Measurements from ENCODE around the gene SEZ6L. TPM values are rescaled to one million over a fixed set of nuclear protein-coding genes. Genes with fewer than 3 reads are reported as not detected.
A peak's percentile ranks its signal among the peaks of the same experiment; 100 is the strongest.

SEZ6L gene
- total and polyA plus RNA-seq, 10 donors = 0.02 to 0.72 (median 0.30) TPM; not detected in 2

- peaks cover 0 to 51% (median 5%) of the 10 kb centered on the region in 7 donors for H3K27me3 ChIP-seq (replicated peaks in 1 of 7)
- intact Hi-C loops (cut with DNase I; ENCODE audit: low total_unique reads) = no loop called here
- H3K36me3 ChIP-seq = no peaks in the 10 kb centered on the region
- peaks cover 5 to 10% (median 9%) of the 10 kb centered on the region in 6 donors for H3K4me1 ChIP-seq
- WGBS, 5 donors = 72 to 89% (median 85%) methylated on average over 3 of the region's 3 CpGs
- TF ChIP-seq POLR2A (IDR thresholded peaks at IDR 0.05) (no peak), POLR2AphosphoS5 (IDR thresholded peaks at IDR 0.05) (no peak)
- TF ChIP-seq, protein P1, sequence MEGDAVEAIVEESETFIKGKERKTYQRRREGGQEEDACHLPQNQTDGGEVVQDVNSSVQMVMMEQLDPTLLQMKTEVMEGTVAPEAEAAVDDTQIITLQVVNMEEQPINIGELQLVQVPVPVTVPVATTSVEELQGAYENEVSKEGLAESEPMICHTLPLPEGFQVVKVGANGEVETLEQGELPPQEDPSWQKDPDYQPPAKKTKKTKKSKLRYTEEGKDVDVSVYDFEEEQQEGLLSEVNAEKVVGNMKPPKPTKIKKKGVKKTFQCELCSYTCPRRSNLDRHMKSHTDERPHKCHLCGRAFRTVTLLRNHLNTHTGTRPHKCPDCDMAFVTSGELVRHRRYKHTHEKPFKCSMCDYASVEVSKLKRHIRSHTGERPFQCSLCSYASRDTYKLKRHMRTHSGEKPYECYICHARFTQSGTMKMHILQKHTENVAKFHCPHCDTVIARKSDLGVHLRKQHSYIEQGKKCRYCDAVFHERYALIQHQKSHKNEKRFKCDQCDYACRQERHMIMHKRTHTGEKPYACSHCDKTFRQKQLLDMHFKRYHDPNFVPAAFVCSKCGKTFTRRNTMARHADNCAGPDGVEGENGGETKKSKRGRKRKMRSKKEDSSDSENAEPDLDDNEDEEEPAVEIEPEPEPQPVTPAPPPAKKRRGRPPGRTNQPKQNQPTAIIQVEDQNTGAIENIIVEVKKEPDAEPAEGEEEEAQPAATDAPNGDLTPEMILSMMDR (IDR thresholded peaks at IDR 0.05 in 8 of 11, conservative IDR thresholded peaks at IDR 0.05 in 3 of 11) = no peak
- H3K4me3 ChIP-seq = no peak overlapping the region
- no peak overlapping the region for H3K27ac ChIP-seq
- no peaks in the 10 kb centered on the region for H3K9me3 ChIP-seq
- DNase-seq = no peak
These were observed 193.2 kb downstream of the SEZ6L start for GRCh38 chr22:26362471-26362870.

GRCh38 chr22:26364066-26365015 lies 195.1 kb downstream of the SEZ6L start:
- intact Hi-C loops (cut with DNase I; ENCODE audit: low total_unique reads) = no loop called here
- peaks cover 0 to 45% (median 7%) of the 10 kb centered on the region in 7 donors for H3K27me3 ChIP-seq (replicated peaks in 1 of 7)
- 37 to 49% (median 45%) methylated on average over 12 of the region's 12 CpGs for WGBS, 5 donors
- no peaks in the 10 kb centered on the region for H3K36me3 ChIP-seq
- H3K4me3 ChIP-seq = no peak overlapping the region
- H3K9me3 ChIP-seq = no peaks in the 10 kb centered on the region
- H3K27ac ChIP-seq = no peak overlapping the region
- no peak for DNase-seq
- no peak for TF ChIP-seq POLR2A (IDR thresholded peaks at IDR 0.05)
- TF ChIP-seq, protein P1 (IDR thresholded peaks at IDR 0.05 in 8 of 11, conservative IDR thresholded peaks at IDR 0.05 in 3 of 11) = peak in 10 of 11 experiments; percentile 24 to 72 (median 56)
- no peak for TF ChIP-seq POLR2AphosphoS5 (IDR thresholded peaks at IDR 0.05)
- peaks cover 5 to 10% (median 9%) of the 10 kb centered on the region in 6 donors for H3K4me1 ChIP-seq

DNA sequence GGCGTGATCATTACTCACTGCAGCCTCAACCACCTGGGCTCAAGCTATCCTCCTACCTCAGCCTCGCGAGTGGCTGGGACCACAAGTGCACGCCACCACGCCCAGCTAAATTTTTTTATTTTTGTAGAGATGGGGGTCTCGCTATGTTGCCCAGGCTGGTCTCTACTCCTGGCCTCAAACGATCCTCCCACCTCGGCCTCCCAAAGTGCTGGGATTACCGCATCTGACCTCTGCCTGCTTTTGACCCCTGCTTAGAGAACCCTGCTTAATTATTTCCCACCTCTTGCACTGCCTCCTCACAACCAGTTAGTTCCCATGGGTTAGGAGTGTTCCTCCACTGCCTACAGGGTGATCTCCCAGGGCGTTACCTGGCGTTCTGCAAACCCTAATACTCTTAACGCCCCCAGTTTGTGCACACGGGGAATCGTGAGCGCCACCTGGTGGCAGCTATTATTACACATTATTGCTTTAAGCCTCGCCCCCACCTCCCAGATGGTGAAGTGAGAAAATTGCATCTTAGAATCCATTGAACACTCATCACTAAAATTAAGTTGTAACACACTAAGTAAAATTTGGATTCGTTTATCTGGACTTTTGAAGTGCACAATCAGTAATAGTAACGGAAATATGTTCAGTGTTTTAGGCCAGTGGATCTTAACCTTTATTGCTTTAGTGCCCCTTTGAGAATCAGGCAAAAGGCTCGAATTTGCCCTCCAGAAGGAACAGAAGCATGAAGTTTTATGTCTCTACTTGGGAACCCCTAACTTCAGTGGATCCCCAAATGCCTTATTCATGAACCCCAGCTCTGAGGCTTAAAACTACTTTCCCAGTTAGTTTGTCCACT lies 198.4 kb downstream of the SEZ6L start:
- Histone ChIP-seq H3K4me3 (no peak overlapping the region), H3K27me3 (replicated peaks in 1 of 7) (peaks cover 0 to 40% (median 8%) of the 10 kb centered on the region in 7 donors), H3K36me3 (no peaks in the 10 kb centered on the region), H3K9me3 (no peaks in the 10 kb centered on the region), H3K4me1 (no peaks in the 10 kb centered on the region), H3K27ac (no peak overlapping the region)
- TF ChIP-seq, protein P1 (IDR thresholded peaks at IDR 0.05 in 8 of 11, conservative IDR thresholded peaks at IDR 0.05 in 3 of 11) = peak; percentile 16 to 81 (median 66)
- TF ChIP-seq POLR2AphosphoS5 (IDR thresholded peaks at IDR 0.05) (no peak), POLR2A (IDR thresholded peaks at IDR 0.05) (no peak)
- DNase-seq = no peak
- WGBS, 5 donors = 44 to 51% (median 46%) methylated on average over 19 of the region's 19 CpGs
- intact Hi-C loops (cut with DNase I; ENCODE audit: low total_unique reads) = no loop called here

Measured in spleen (tissue), 11 donors.